Measurements from ENCODE around the gene MT3. TPM values are rescaled to one million over a fixed set of nuclear protein-coding genes. Genes with fewer than 3 reads are reported as not detected.

The MT3 gene
- total RNA-seq, 1 donor from 2014 or later, result not detected

DNA sequence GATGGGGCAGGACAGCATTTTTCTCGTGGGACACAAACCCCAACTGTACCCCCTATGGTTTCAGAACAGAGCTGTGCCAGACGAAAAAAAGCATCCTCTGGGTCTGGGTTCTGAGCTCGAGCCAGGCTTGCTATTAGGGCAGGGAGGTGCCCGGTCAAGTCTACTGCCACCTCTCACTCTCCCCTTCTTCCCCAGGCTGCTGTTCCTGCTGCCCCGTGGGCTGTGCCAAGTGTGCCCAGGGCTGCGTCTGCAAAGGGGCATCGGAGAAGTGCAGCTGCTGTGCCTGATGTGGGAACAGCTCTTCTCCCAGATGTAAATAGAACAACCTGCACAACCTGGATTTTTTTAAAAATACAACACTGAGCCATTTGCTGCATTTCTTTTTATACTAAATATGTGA lies 37.4 kb downstream of the MT3 start:
- no peak for DNase-seq (ENCODE audit: low spot score)
- H3K9ac ChIP-seq, result no peak overlapping the region
- Mint-ChIP-seq H3K4me3 (no peak overlapping the region), H3K4me1 (peaks cover 14% of the 10 kb centered on the region), H3K27me3 (ENCODE audit: insufficient read depth, low read depth) (peaks cover 68% of the 10 kb centered on the region), H3K27ac (no peak overlapping the region), H3K9me3 (no peaks in the 10 kb centered on the region), H3K36me3 (no peaks in the 10 kb centered on the region)
- TF ChIP-seq, protein P1, sequence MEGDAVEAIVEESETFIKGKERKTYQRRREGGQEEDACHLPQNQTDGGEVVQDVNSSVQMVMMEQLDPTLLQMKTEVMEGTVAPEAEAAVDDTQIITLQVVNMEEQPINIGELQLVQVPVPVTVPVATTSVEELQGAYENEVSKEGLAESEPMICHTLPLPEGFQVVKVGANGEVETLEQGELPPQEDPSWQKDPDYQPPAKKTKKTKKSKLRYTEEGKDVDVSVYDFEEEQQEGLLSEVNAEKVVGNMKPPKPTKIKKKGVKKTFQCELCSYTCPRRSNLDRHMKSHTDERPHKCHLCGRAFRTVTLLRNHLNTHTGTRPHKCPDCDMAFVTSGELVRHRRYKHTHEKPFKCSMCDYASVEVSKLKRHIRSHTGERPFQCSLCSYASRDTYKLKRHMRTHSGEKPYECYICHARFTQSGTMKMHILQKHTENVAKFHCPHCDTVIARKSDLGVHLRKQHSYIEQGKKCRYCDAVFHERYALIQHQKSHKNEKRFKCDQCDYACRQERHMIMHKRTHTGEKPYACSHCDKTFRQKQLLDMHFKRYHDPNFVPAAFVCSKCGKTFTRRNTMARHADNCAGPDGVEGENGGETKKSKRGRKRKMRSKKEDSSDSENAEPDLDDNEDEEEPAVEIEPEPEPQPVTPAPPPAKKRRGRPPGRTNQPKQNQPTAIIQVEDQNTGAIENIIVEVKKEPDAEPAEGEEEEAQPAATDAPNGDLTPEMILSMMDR (IDR thresholded peaks at IDR 0.05), result no peak
- no peak for TF ChIP-seq EZH2phosphoT487 (IDR thresholded peaks at IDR 0.05)
- TF ChIP-seq EZH2 (IDR thresholded peaks at IDR 0.05), result no peak
- no peak overlapping the region for H2AFZ ChIP-seq (replicated peaks)
- H3K27ac ChIP-seq, result no peak overlapping the region
- H3K36me3 ChIP-seq, result no peaks in the 10 kb centered on the region
- H3K4me2 ChIP-seq, result no peak overlapping the region
- H3K4me3 ChIP-seq, result no peak overlapping the region
- no peaks in the 10 kb centered on the region for H3K4me1 ChIP-seq
- H3K27me3 ChIP-seq, result peaks cover 100% of the 10 kb centered on the region
- peaks cover 40% of the 10 kb centered on the region for H4K20me1 ChIP-seq (ENCODE audit: low read depth)
- H3K79me2 ChIP-seq (ENCODE audit: low read depth), result no peaks in the 10 kb centered on the region
- no peaks in the 10 kb centered on the region for H3K9me3 ChIP-seq (ENCODE audit: low read depth)
- H3F3A ChIP-seq (ENCODE audit: low read depth), result peaks cover 6% of the 10 kb centered on the region

DNA sequence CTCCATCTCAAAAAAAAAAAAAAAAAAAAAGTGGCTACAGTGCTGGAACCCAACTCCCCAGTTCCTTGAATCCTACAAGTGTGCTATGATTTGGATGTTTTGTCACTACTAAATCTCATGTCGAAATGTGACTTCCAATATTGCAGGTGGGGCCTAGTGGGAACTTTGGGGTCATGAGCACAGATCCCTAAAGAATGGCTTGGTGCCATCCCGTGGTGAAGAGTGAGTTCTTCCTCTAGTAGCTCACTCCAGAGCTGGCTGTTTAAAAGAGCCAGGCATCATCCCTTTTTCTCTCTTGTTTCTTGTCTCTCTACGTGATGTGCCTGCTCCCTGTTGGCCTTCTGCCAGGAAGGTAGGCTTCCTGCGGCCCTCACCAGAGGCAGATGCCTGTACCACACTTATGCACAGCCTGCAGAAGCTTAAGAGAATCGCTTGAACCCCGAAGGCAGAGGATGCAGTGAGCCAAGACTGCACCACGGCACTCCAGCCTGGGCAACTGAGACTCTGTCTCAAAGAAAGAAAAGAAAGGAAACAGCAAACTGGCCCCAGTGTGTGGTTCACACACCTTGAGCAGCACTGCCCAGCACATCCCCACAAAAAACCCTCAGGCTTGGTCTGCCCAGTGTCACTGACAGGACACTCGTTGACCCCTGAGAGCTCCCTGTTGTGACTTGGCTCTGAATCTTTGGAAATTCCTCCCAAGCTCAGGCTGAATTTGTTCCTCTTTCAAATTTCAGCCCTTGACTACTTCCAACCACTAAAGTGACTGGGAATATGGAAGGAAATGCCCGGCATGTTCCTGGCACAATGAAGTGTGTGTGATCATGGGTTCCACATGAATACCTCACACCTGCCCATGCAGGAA lies 39.4 kb downstream of the MT3 start:
- H3K27ac Mint-ChIP-seq, result no peak overlapping the region

DNA sequence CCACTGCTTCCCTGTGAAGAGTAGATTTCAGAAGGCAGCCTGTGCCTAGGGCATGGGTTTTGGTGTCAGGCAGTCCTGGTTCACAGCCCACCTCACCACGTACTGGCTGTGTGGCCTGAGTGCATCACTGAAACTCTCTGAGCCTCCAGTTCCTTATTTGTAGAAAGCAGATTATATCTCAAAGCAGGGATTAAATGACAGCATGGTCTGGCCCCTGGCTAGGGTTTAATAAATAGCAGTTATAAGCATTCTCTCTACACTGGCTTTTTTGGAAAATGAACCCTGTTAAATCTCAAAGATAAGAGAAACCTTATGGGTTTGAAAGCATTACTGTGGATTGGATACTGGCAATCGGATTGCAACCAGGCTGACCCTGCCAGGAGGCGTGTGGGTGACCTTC lies 40.2 kb downstream of the MT3 start:
- peaks cover 19% of the 10 kb centered on the region for H3K4me1 Mint-ChIP-seq
- H3K36me3 Mint-ChIP-seq, result no peaks in the 10 kb centered on the region
- DNase-seq (ENCODE audit: low spot score), result no peak
- H3K4me1 ChIP-seq, result peaks cover 9% of the 10 kb centered on the region
- peaks cover 100% of the 10 kb centered on the region for H3K27me3 ChIP-seq
- no peak overlapping the region for H3K4me3 Mint-ChIP-seq
- H3K4me3 ChIP-seq, result no peak overlapping the region
- H3K27me3 Mint-ChIP-seq (ENCODE audit: insufficient read depth, low read depth), result peaks cover 85% of the 10 kb centered on the region
- no peak overlapping the region for H3K4me2 ChIP-seq
- no peak overlapping the region for H3K27ac ChIP-seq
- H4K20me1 ChIP-seq (ENCODE audit: low read depth), result peaks cover 61% of the 10 kb centered on the region
- H3K9ac ChIP-seq, result no peak overlapping the region
- no peaks in the 10 kb centered on the region for H3K79me2 ChIP-seq (ENCODE audit: low read depth)
- H2AFZ ChIP-seq (replicated peaks), result no peak overlapping the region
- H3K27ac Mint-ChIP-seq, result no peak overlapping the region
- H3F3A ChIP-seq (ENCODE audit: low read depth), result peaks cover 6% of the 10 kb centered on the region
- H3K9me3 Mint-ChIP-seq, result no peaks in the 10 kb centered on the region
- H3K36me3 ChIP-seq, result no peaks in the 10 kb centered on the region
- TF ChIP-seq, protein P1 (IDR thresholded peaks at IDR 0.05), result no peak
- TF ChIP-seq EZH2phosphoT487 (IDR thresholded peaks at IDR 0.05), result no peak
- no peak for TF ChIP-seq EZH2 (IDR thresholded peaks at IDR 0.05)
- H3K9me3 ChIP-seq (ENCODE audit: low read depth), result no peaks in the 10 kb centered on the region

More for the DNA sequence above, 39.4 kb downstream of the MT3 start:
- Histone ChIP-seq H3K9me3 (ENCODE audit: low read depth) (no peaks in the 10 kb centered on the region), H3K36me3 (no peaks in the 10 kb centered on the region), H2AFZ (replicated peaks) (no peak overlapping the region), H3F3A (ENCODE audit: low read depth) (peaks cover 6% of the 10 kb centered on the region), H3K4me3 (no peak overlapping the region), H3K4me1 (peaks cover 9% of the 10 kb centered on the region), H3K27me3 (peaks cover 100% of the 10 kb centered on the region), H3K9ac (no peak overlapping the region), H3K27ac (no peak overlapping the region), H4K20me1 (ENCODE audit: low read depth) (peaks cover 52% of the 10 kb centered on the region), H3K4me2 (no peak overlapping the region), H3K79me2 (ENCODE audit: low read depth) (no peaks in the 10 kb centered on the region)
- no peak for TF ChIP-seq EZH2 (IDR thresholded peaks at IDR 0.05)
- no peaks in the 10 kb centered on the region for H3K36me3 Mint-ChIP-seq
- no peak overlapping the region for H3K4me3 Mint-ChIP-seq
- H3K9me3 Mint-ChIP-seq, result no peaks in the 10 kb centered on the region
- DNase-seq (ENCODE audit: low spot score), result no peak
- H3K27me3 Mint-ChIP-seq (ENCODE audit: insufficient read depth, low read depth), result peaks cover 80% of the 10 kb centered on the region
- peaks cover 19% of the 10 kb centered on the region for H3K4me1 Mint-ChIP-seq

DNA sequence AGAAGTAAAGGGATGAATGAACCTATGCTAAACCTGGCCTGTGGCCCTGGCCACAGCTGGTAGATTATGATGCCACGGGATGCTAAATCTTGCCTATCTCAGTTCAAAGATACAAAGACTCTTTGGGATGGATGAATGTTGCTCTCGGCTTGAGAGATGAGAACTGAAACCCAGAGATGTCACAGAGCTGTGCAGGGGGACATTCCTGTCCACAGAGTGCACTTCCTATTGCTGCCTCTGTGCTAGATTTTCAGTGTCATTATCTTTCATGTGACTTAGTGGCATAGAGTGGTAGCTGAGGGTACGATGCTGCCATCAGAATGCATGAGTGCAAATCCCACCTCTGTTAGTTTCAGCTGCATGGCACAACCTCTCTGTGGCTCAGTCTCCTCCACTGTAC lies 40.8 kb downstream of the MT3 start:
- Mint-ChIP-seq H3K4me3 (no peak overlapping the region), H3K36me3 (no peaks in the 10 kb centered on the region), H3K27ac (no peak overlapping the region), H3K27me3 (ENCODE audit: insufficient read depth, low read depth) (peaks cover 85% of the 10 kb centered on the region), H3K4me1 (peaks cover 19% of the 10 kb centered on the region), H3K9me3 (peaks cover 3% of the 10 kb centered on the region)
- Histone ChIP-seq H3K9ac (no peak overlapping the region), H3F3A (ENCODE audit: low read depth) (peaks cover 6% of the 10 kb centered on the region), H3K4me2 (no peak overlapping the region), H3K79me2 (ENCODE audit: low read depth) (no peaks in the 10 kb centered on the region), H3K9me3 (ENCODE audit: low read depth) (no peaks in the 10 kb centered on the region), H3K27me3 (peaks cover 100% of the 10 kb centered on the region), H4K20me1 (ENCODE audit: low read depth) (peaks cover 67% of the 10 kb centered on the region), H3K4me3 (no peak overlapping the region), H3K36me3 (no peaks in the 10 kb centered on the region), H3K4me1 (peaks cover 12% of the 10 kb centered on the region), H3K27ac (no peak overlapping the region), H2AFZ (replicated peaks) (no peak overlapping the region)
- TF ChIP-seq, protein P1 (IDR thresholded peaks at IDR 0.05), result no peak
- no peak for TF ChIP-seq EZH2phosphoT487 (IDR thresholded peaks at IDR 0.05)
- no peak for TF ChIP-seq EZH2 (IDR thresholded peaks at IDR 0.05)
- no peak for DNase-seq (ENCODE audit: low spot score)

All from neural progenitor cell (in vitro differentiated cells).